Neural progenitor cell (in vitro differentiated cells): Measurements from ENCODE around the gene SLC43A1.

Experiments used
- EZH2 ChIP-seq: fragments of 200-600 bp; sonication (generic); IDR thresholded peaks from 2 replicates; pipeline ENCODE4 v1.6.1; 2017; ENCODE audit warnings: antibody characterized with exemption, mild to moderate bottlenecking, moderate library complexity
- EZH2phosphoT487 ChIP-seq: fragments of 200-600 bp; sonication (generic); IDR thresholded peaks from 2 replicates; pipeline ENCODE4 v1.6.1; 2017; ENCODE audit warnings: antibody characterized with exemption
- TF ChIP-seq, protein P1 (sequence below): fragments of 200-600 bp; sonication (generic); IDR thresholded peaks from 2 replicates; pipeline ENCODE4 v1.5.1; 2017; ENCODE audit warnings: antibody characterized with exemption, mild to moderate bottlenecking

DNA sequence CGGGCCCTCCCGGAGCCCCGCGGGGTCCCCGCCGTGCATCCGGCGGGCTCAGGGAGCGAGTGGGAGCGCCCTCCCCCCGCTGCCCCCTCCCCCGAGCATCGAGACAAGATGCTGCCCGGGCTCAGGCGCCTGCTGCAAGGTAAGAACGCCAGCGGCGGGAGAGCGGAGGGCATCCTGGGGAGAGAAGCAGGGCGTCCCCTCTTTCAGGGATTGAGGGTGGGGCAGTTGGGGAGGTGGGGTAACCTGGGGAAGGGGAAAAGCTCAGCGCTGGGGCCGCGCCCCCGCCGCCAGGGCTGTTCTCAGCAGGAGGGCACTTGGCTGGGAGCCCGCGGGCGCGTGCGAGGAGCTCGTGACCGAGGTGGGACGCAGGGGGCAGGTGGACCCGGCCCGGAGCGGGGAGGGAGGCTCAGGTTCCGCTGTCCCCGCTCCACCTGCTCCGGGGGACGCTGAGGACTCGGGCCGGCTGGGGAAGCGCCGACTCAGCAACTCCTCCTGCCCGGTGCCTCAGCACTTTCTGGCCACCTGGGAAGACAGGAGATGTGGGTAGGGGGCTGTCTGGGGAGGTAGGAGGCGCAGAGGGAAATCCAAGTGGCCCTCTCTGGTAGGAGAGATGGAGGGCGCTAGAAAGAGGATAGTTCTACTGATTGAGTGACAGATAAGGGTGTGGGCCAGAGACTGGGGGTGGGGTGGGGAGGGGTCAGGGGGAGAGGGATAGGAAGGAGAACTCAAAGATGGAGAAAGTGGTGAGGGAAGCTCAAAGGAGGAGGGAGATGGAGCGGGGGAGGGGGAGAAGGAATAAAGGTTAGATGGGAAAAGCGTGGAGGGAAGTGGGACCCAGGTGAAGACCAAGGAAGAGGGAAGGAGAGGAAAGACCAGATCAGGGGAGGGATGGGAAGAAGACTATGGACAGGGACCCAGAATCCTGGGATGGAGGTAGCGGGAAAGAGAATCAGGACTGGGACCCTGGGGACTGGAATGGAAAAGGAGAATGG lies 54.4 kb downstream of the SLC43A1 start:
- TF ChIP-seq, protein P1, sequence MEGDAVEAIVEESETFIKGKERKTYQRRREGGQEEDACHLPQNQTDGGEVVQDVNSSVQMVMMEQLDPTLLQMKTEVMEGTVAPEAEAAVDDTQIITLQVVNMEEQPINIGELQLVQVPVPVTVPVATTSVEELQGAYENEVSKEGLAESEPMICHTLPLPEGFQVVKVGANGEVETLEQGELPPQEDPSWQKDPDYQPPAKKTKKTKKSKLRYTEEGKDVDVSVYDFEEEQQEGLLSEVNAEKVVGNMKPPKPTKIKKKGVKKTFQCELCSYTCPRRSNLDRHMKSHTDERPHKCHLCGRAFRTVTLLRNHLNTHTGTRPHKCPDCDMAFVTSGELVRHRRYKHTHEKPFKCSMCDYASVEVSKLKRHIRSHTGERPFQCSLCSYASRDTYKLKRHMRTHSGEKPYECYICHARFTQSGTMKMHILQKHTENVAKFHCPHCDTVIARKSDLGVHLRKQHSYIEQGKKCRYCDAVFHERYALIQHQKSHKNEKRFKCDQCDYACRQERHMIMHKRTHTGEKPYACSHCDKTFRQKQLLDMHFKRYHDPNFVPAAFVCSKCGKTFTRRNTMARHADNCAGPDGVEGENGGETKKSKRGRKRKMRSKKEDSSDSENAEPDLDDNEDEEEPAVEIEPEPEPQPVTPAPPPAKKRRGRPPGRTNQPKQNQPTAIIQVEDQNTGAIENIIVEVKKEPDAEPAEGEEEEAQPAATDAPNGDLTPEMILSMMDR: no peak
- no peak for TF ChIP-seq EZH2
- TF ChIP-seq EZH2phosphoT487: no peak
